BE2C (cell line): ENCODE measurements around the gene INHA.

Experiments
- DNase-seq: peaks from one replicate; pipeline ENCODE4 v3.0.0-alpha.2; 2020
- H3K27me3 ChIP-seq: fragments of 250-450 bp; sonication (Bioruptor Pico); 2 replicates; pipeline ENCODE4 v1.5.1; 2020; ENCODE audit warnings: mild to moderate bottlenecking
- H3K36me3 ChIP-seq: fragments of 250-450 bp; sonication (Bioruptor Pico); 2 replicates; pipeline ENCODE4 v1.5.1; 2020; ENCODE audit warnings: mild to moderate bottlenecking
- H3K4me1 ChIP-seq: fragments of 250-450 bp; sonication (Bioruptor Pico); 2 replicates; pipeline ENCODE4 v1.5.1; 2020
- H3K4me3 ChIP-seq: 2 replicates; pipeline ENCODE4 v1.5.1; 2011; ENCODE audit warnings: low read depth, low read length
- H3K9me3 ChIP-seq: fragments of 250-450 bp; sonication (Bioruptor Pico); 2 replicates; pipeline ENCODE4 v1.5.1; 2020
- TF ChIP-seq, protein P1 (sequence below): IDR thresholded peaks from 2 replicates; pipeline ENCODE4 v1.5.1; 2012; ENCODE audit warnings: mild to moderate bottlenecking, low read depth, low read length

INHA gene

GRCh38 chr2:219619235-219619634 is 47.1 kb downstream of the INHA start:
- no peak for DNase-seq
- peaks cover 5% of the 10 kb centered on the region for H3K36me3 ChIP-seq
- no peaks in the 10 kb centered on the region for H3K4me1 ChIP-seq
- no peaks in the 10 kb centered on the region for H3K9me3 ChIP-seq
- no peaks in the 10 kb centered on the region for H3K27me3 ChIP-seq
- TF ChIP-seq, protein P1, sequence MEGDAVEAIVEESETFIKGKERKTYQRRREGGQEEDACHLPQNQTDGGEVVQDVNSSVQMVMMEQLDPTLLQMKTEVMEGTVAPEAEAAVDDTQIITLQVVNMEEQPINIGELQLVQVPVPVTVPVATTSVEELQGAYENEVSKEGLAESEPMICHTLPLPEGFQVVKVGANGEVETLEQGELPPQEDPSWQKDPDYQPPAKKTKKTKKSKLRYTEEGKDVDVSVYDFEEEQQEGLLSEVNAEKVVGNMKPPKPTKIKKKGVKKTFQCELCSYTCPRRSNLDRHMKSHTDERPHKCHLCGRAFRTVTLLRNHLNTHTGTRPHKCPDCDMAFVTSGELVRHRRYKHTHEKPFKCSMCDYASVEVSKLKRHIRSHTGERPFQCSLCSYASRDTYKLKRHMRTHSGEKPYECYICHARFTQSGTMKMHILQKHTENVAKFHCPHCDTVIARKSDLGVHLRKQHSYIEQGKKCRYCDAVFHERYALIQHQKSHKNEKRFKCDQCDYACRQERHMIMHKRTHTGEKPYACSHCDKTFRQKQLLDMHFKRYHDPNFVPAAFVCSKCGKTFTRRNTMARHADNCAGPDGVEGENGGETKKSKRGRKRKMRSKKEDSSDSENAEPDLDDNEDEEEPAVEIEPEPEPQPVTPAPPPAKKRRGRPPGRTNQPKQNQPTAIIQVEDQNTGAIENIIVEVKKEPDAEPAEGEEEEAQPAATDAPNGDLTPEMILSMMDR, result peak; percentile 33
- no peak overlapping the region for H3K4me3 ChIP-seq

DNA sequence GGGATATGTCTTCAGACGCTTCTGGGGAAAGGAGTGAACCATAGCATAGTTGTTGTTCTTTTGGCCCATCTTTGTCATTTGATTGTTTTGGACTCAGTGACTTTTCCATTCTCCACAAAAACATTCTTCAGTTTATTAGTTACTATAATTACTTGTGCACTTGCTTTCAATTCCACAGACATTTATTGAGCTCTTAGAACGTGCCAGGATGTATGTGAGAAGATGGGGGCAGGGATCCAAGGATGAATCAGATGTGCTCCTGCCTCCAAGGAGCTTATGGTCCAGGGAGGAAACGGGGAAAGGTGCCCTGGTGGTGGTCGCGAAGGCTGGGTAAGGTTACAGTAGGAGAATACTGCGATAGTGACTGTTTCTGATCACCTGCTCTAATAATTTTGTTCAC is 48.4 kb downstream of the INHA start:
- TF ChIP-seq, protein P1, result no peak
- Histone ChIP-seq H3K27me3 (no peaks in the 10 kb centered on the region), H3K36me3 (peaks cover 5% of the 10 kb centered on the region), H3K4me3 (no peak overlapping the region), H3K9me3 (no peaks in the 10 kb centered on the region), H3K4me1 (no peaks in the 10 kb centered on the region)
- no peak for DNase-seq

- TF ChIP-seq, protein P1, result no peak
- no peak for DNase-seq
- Histone ChIP-seq H3K4me1 (no peaks in the 10 kb centered on the region), H3K4me3 (no peak overlapping the region), H3K27me3 (no peaks in the 10 kb centered on the region), H3K9me3 (no peaks in the 10 kb centered on the region), H3K36me3 (no peaks in the 10 kb centered on the region)
Measured at GRCh38 chr2:219621935-219622334, 49.8 kb downstream of the INHA start.

GRCh38 chr2:219622472-219622871 is 50.4 kb downstream of the INHA start:
- H3K9me3 ChIP-seq, result no peaks in the 10 kb centered on the region
- H3K4me3 ChIP-seq, result no peak overlapping the region
- H3K27me3 ChIP-seq, result no peaks in the 10 kb centered on the region
- no peaks in the 10 kb centered on the region for H3K36me3 ChIP-seq
- TF ChIP-seq, protein P1, result no peak
- DNase-seq, result no peak
- H3K4me1 ChIP-seq, result no peaks in the 10 kb centered on the region

DNA sequence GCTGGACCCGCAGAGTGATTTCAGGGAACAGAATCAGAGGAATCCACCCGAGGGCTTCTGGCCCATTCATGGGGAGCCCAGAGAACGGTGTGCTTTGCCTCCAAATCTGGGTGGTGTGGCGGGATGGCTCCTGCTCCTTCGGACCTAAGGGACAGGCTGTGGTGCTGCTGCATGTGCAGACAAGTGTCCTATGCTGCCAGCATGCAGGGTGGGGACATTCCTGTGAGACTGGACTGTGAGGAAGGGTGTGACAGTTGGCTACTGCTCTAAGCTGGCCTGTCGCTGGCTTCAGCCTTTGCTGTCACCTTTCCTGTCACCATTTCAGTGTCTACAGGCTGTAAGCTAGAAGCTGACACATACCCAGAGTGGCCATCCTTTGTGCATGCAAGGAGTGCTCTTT is 52.5 kb downstream of the INHA start:
- TF ChIP-seq, protein P1, result no peak
- Histone ChIP-seq H3K4me1 (no peaks in the 10 kb centered on the region), H3K4me3 (no peak overlapping the region), H3K9me3 (no peaks in the 10 kb centered on the region), H3K36me3 (no peaks in the 10 kb centered on the region), H3K27me3 (no peaks in the 10 kb centered on the region)
- DNase-seq, result no peak

- no peaks in the 10 kb centered on the region for H3K9me3 ChIP-seq
- DNase-seq, result no peak
- no peak overlapping the region for H3K4me3 ChIP-seq
- no peaks in the 10 kb centered on the region for H3K4me1 ChIP-seq
- TF ChIP-seq, protein P1, result no peak
- no peaks in the 10 kb centered on the region for H3K27me3 ChIP-seq
- H3K36me3 ChIP-seq, result no peaks in the 10 kb centered on the region
Measured at GRCh38 chr2:219625179-219625578, 53.1 kb downstream of the INHA start.
